Endothelial cell of umbilical vein (primary cell): Measurements from ENCODE around the gene CASKIN1. TPM values are rescaled to one million over a fixed set of nuclear protein-coding genes. Genes with fewer than 3 reads are reported as not detected.

ENCODE experiments used
- BruUV-seq: library from RNA; stranded (reverse); fragments of 400-500 nt; replicated peaks from 2 replicates; lab custom pipeline; 2021; lab: Mats Ljungman, UMichigan
- CTCF ChIA-PET: fragments of 300-600, 350-600 bp; sonication (Branson Sonifier 250); formaldehyde crosslinking; loops from one replicate; lab custom pipeline; 2021; ENCODE audit warnings: antibody characterized with exemption, inconsistent platforms; lab: Charles Lee
- POLR2A ChIA-PET: fragments of 300-600, 350-600 bp; sonication (Branson Sonifier 250); formaldehyde crosslinking; loops from one replicate; lab custom pipeline; 2021; ENCODE audit warnings: antibody characterized with exemption, inconsistent platforms; lab: Charles Lee
- DNase-seq: peaks from one replicate; pipeline ENCODE4 v3.0.0-alpha.2; 2011; ENCODE audit warnings: low read depth, low spot score
- FAIRE-seq: peaks from 2 replicates; lab custom pipeline; 2011; peaks lifted over from hg19 to GRCh38; lab: Jason Lieb, UNC
- H2AFZ ChIP-seq: 2 replicates; pipeline ENCODE4 v1.6.0; 2012; ENCODE audit warnings: low read depth, low read length, control low read depth, inconsistent platforms
- H3K27ac ChIP-seq: 2 replicates; pipeline ENCODE4 v1.5.1; 2011; ENCODE audit warnings: low read depth, mild to moderate bottlenecking, control low read depth, low read length, moderate library complexity; ENCODE audit not compliant: insufficient read depth
- H3K27me3 ChIP-seq, 2 experiments: 2 replicates each; pipeline versions ENCODE4 v1.6.0 to v1.6.1; 2011; ENCODE audit warnings: low read length in 2 of 2, mixed read lengths in 1 of 2; ENCODE audit not compliant: control insufficient read depth in 2 of 2, insufficient read depth in 2 of 2
- H3K36me3 ChIP-seq, 2 experiments: 2 replicates in 1 of 2; 3 replicates in 1 of 2; pipeline ENCODE4 v1.5.1; 2011; ENCODE audit warnings: low read length in 2 of 2, mild to moderate bottlenecking in 1 of 2, moderate library complexity in 1 of 2; ENCODE audit not compliant: control insufficient read depth in 2 of 2, insufficient read depth in 2 of 2; ENCODE audit errors: extremely low read depth in 1 of 2
- H3K4me1 ChIP-seq: 3 replicates; pipeline ENCODE4 v1.5.1; 2011; ENCODE audit warnings: mild to moderate bottlenecking, low read length; ENCODE audit not compliant: control insufficient read depth, insufficient read depth; ENCODE audit errors: extremely low read depth
- H3K4me2 ChIP-seq: 2 replicates; pipeline ENCODE4 v1.6.1; 2011; ENCODE audit warnings: low read length, control low read depth, mixed read lengths; ENCODE audit not compliant: insufficient read depth
- H3K4me3 ChIP-seq, 3 experiments: fragments of 200-600 bp in 1 of 3; sonication (generic), shearing (Covaris generic) in 1 of 3; replicated peaks in 1 of 3; 2 replicates each; pipeline ENCODE4 v1.5.1; 2011 to 2016; ENCODE audit warnings: control low read depth in 3 of 3, low read length in 3 of 3, mild to moderate bottlenecking in 2 of 3, inconsistent platforms in 1 of 3, low read depth in 1 of 3, moderate library complexity in 1 of 3; ENCODE audit not compliant: insufficient read depth in 1 of 3
- H3K79me2 ChIP-seq: 2 replicates; pipeline ENCODE4 v1.6.0; 2012; ENCODE audit warnings: low read length, inconsistent platforms; ENCODE audit not compliant: control insufficient read depth, insufficient read depth
- H3K9ac ChIP-seq: replicated peaks from 2 replicates; pipeline ENCODE3; 2011; ENCODE audit warnings: low read length, control low read depth; ENCODE audit not compliant: insufficient read depth; ENCODE audit errors: extremely low read depth
- H3K9me1 ChIP-seq: replicated peaks from 3 replicates; pipeline ENCODE4 v1.6.0; 2011; ENCODE audit warnings: mild to moderate bottlenecking, low read length; ENCODE audit not compliant: control insufficient read depth, insufficient read depth; ENCODE audit errors: extremely low read depth
- H3K9me3 ChIP-seq: replicated peaks from 2 replicates; pipeline ENCODE4 v1.5.1; 2012; ENCODE audit warnings: low read length, inconsistent platforms; ENCODE audit not compliant: control insufficient read depth, insufficient read depth
- H4K20me1 ChIP-seq: replicated peaks from 2 replicates; pipeline ENCODE3; 2011; ENCODE audit warnings: mild to moderate bottlenecking, low read length; ENCODE audit not compliant: control insufficient read depth, insufficient read depth; ENCODE audit errors: extremely low read depth
- CTCF ChIP-seq, 2 donors: IDR thresholded peaks; 1 replicate in 1 of 2; 2 replicates in 1 of 2; pipeline ENCODE4 v1.5.1; 2011; ENCODE audit warnings: low read length in 2 of 2, mild to moderate bottlenecking in 2 of 2, moderate library complexity in 2 of 2, control low read depth in 1 of 2, inconsistent platforms in 1 of 2, low read depth in 1 of 2; ENCODE audit not compliant: insufficient read depth in 1 of 2; ENCODE audit errors: extremely low read depth in 1 of 2
- EZH2 ChIP-seq: IDR thresholded peaks from 2 replicates; pipeline ENCODE4 v1.6.1; 2012; ENCODE audit warnings: borderline replicate concordance, low read depth, mild to moderate bottlenecking, moderate library complexity, low read length, inconsistent platforms; ENCODE audit not compliant: severe bottlenecking
- FOS ChIP-seq: IDR thresholded peaks from 2 replicates; pipeline ENCODE4 v1.6.1; 2011; ENCODE audit warnings: mild to moderate bottlenecking, low read length, moderate library complexity, borderline replicate concordance; ENCODE audit not compliant: insufficient read depth
- GATA2 ChIP-seq: IDR thresholded peaks from 2 replicates; pipeline ENCODE4 v1.7.0; 2011; ENCODE audit warnings: low read depth, mild to moderate bottlenecking, moderate library complexity, mixed read lengths, low read length; ENCODE audit not compliant: insufficient read length, insufficient read depth
- JUN ChIP-seq: IDR thresholded peaks from 2 replicates; pipeline ENCODE4 v1.6.1; 2011; ENCODE audit warnings: borderline replicate concordance, low read depth; ENCODE audit not compliant: insufficient read length, insufficient read depth
- MAX ChIP-seq: IDR thresholded peaks from 2 replicates; pipeline ENCODE4 v1.6.1; 2011; ENCODE audit not compliant: insufficient read depth, insufficient read length
- MYC ChIP-seq: IDR thresholded peaks from one replicate; pipeline ENCODE4 v1.6.1; 2011; ENCODE audit warnings: mild to moderate bottlenecking, low read depth, low read length
- POLR2A ChIP-seq: IDR thresholded peaks from 2 replicates; pipeline ENCODE4 v1.6.1; 2012; ENCODE audit warnings: low read depth, mild to moderate bottlenecking, control low read depth, low read length
- POLR2AphosphoS5 ChIP-seq: IDR thresholded peaks from 2 replicates; pipeline ENCODE4 v1.6.1; 2012; ENCODE audit warnings: low read depth, mild to moderate bottlenecking, control low read depth, low read length, moderate library complexity; ENCODE audit not compliant: insufficient read depth
- dilution Hi-C: fragments of 300-500 bp; cut with MboI; formaldehyde crosslinking; loops from one replicate; pipeline ENCODE4 v1.15.0; 2019; ENCODE audit warnings: low sequenced_read_pairs; ENCODE audit not compliant: extremely low pct_ligation_motif_present
- intact Hi-C: fragments of 100-400 bp; cut with micrococcal nuclease; formaldehyde crosslinking; loops from one replicate; pipeline ENCODE4 v1.10.0; 2022
- polyA plus RNA-seq, 4 experiments: library from polyadenylated mRNA; depleted of rRNA in 3 of 4; stranded (reverse) in 3 of 4; unstranded in 1 of 4; fragments of >200 nt; gene quantifications; 2 replicates each; pipeline versions ENCODE4 v1.2.1 to v1.2.3, GENCODE V29; 2011 to 2012; ENCODE audit warnings: missing spikeins in 1 of 4
- total RNA-seq: library from RNA; stranded (reverse); gene quantifications from 2 replicates; pipeline ENCODE4 v1.2.3, GENCODE V29; 2021

The CASKIN1 gene
- total and polyA plus RNA-seq, 2 donors (not counting 3 experiments of a cell fraction or from before 2014, with no cell fraction given), result 0.11 to 0.58 TPM

- Histone ChIP-seq H3K4me2 (no peak overlapping the region), H3K9me3 (no peaks in the 10 kb centered on the region), H4K20me1 (no peaks in the 10 kb centered on the region), H3K27me3 (no peaks in the 10 kb centered on the region), H3K9ac (no peak overlapping the region), H3K4me3 (no peak overlapping the region), H3K27ac (no peak overlapping the region), H3K79me2 (no peaks in the 10 kb centered on the region), H3K4me1 (no peaks in the 10 kb centered on the region), H3K9me1 (no peaks in the 10 kb centered on the region), H3K36me3 (no peaks in the 10 kb centered on the region), H2AFZ (no peak overlapping the region)
- no peak for TF ChIP-seq GATA2
- TF ChIP-seq POLR2AphosphoS5, result no peak
- TF ChIP-seq POLR2A, result no peak
- no peak for TF ChIP-seq FOS
- no peak for TF ChIP-seq MAX
- TF ChIP-seq JUN, result no peak
- no peak for TF ChIP-seq MYC
- no peak for TF ChIP-seq EZH2
- no peak for TF ChIP-seq CTCF (IDR thresholded peaks at IDR 0.05; ENCODE audit: extremely low read depth in 1 of 2, insufficient read depth in 1 of 2, low read depth in 1 of 2, low read length in 2 of 2)
- intact Hi-C loops (no loop called here), dilution Hi-C loops (no loop called here)
- no peak for DNase-seq
- BruUV-seq, result no TSS peak
- no peak for FAIRE-seq
- CTCF ChIA-PET, result no interaction called here
- POLR2A ChIA-PET, result interaction anchor here (1.9 kb wide), 1 partner anchor 29 kb away, joined by 5 read pairs; the partner anchor contains the start of gene TRAF7
Observed at GRCh38 chr16:2183671-2184070, 12.7 kb downstream of the CASKIN1 start.
